ENCODE data around the gene DNAI2.

Gene DNAI2

DNA sequence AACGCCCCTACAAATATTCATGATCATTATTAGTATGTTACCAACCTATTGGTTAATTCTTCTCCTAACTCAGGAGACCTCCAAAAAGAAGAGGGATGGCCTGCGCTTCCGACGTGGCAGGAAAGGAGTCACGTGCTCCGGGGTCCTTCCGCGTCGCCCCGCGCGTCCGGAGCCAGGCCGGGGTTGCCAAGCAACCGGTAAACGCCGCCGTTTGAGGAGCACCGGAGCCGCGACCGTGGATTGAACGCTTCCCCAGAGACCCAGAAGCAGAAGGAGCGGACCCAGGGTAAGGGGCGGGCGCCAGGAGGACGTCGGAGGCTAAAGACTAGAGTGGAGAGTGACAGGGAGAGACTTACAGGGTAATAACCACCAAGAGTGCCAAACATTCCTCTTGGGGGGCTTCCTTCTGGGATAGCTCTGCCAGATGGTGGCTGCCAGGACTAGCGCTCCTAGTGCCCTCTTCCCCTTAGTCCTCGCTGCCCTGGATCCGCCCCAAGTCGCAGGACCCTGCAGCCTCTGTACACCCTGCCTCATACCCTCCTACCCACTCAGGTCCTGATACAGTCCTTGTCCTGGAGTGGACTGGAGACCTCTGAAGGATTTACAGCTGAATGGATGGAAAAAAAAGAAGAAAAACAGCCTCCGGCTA, at the start of gene DNAI2:
TSS of gene DNAI2 (plus strand) at position 175 of the 649 bp plus-strand sequence. CDS start 7,584 bp downstream, outside the sequence.
- DNase-seq (ENCODE audit: low read depth): no peak

GRCh38 chr17:74224959-74225725, 48.9 kb upstream of the DNAI2 start:
- DNase-seq (ENCODE audit: low read depth): no peak

DNA sequence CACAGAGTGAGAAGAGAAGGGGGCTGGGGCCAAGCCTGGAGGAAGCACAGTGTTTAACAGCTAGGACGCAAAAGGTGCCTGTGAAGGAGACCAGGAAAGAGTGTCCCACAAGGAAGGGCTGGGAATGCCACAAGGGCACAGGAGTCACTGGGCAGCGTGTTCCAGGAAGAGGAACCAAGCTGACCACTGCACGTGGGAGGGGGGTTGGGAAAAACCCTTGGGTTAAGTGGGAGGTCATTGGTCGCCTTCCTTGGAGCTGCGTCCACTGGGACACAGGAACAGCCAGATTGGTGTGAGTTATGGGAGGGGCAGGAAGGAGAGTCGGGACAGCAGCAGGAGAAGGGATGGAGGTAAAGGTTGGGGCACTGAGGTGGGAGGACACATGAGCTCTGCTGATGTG, 47.8 kb upstream of the DNAI2 start:
- no peak for DNase-seq (ENCODE audit: low read depth)

GRCh38 chr17:74227271-74228080, 46.6 kb upstream of the DNAI2 start:
- no peak for DNase-seq (ENCODE audit: low read depth)

DNA sequence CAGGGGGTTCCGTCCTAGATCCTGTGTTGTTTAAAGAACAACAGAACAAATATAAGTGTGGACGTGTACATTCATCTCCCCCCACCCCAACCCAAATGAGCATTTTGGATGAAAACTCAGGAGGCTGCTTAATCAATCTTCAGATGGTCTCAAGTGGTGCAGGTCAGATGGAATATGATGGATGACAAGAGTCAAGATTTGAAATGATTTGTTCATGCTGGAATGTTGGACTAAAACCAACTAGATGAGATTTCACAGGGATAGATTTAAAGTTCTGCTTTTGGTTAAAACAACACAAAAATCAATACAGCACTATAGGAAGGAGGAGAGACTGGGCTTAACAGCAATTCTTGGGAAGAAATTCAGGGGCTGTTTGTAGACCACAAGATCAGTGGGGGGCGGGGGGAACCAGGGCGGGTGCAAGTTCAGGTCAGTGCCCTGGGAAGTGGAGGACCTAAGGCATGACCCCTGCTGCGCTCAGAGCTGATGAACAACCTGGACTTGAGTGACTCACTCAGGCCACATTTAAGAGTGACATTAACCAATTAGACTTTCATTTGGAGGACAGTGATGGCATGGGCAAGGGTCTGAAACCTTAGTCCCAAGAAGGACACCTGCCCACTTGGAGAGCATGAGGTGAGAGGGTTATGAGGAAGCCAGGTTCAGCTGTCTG, 45.6 kb upstream of the DNAI2 start:
- no peak for DNase-seq (ENCODE audit: low read depth)

- DNase-seq (ENCODE audit: low read depth): no peak
Measured at GRCh38 chr17:74230896-74231295, 43.1 kb upstream of the DNAI2 start.

- no peak for DNase-seq (ENCODE audit: low read depth)
Measured at GRCh38 chr17:74231928-74232907, 41.8 kb upstream of the DNAI2 start.

- DNase-seq (ENCODE audit: low read depth): no peak
Measured at GRCh38 chr17:74233937-74234336, 40.1 kb upstream of the DNAI2 start.

DNA sequence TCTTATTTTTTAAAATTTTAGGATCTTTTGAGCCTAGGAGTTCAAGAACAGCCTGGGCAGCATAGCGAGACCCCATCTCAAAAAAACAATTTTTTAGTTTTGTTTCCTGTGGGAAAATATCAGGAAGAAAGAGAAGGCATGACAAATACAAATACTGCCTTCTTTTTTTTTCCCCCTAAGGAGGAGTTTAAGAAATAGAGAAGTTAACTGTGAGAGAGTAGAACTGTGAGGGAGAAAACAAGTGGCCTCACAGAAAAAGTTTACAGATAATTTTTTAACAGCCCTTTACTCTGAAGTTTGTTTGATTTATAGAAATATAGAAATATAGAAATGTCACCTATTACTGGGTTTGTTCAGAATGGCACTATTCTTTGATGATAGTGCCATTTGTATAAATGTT, 39.5 kb upstream of the DNAI2 start:
- DNase-seq (ENCODE audit: low read depth): no peak

DNA sequence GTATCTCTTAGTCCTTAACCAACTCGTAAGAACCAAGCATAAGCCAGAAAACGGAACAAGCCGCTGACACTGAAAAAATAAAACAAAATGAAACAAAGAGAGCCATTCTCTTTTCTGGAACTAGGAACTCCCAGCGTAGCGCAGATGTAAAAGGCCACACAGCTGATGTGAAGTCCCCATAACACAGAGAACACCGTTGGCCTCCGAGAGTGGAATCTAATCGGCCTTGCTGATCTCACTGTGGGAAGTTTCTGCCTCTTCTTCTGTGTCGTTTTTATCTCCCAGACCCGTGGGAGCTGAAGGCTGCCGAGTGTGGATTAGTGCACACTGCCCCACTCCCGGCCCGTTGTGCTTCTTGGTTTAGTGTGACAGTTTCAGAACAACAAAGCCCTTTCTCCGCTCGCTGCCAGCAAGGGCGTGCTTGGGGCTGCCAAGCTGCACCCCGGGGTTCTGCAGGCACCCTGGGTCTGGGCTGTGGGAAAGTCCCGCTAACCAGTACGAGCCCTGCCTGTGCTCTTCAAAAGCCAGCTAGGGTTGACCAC, 38.9 kb upstream of the DNAI2 start:
- DNase-seq (ENCODE audit: low read depth): no peak

DNA sequence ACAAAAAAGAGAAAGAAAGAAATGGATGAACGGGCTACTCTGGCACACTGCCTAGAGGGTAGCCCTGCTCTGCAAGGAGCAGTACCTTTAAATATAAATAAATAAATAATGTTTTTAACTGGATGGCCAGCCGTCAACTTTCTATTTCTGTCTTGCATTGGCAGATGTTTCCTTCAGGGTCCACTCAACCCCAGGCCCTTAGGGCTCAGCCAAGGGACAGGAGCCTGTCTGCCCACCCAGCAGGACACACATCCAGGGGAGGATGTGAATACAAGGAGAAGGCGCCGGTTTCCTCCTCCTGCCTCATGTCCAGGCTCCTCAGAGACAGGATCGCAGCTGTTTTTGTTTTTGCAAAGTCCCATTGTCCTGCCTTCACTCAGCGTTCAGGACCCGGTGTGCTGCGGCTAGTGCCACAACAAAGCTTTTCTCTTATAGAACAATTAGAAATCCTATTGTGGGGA, 38.1 kb upstream of the DNAI2 start:
- DNase-seq (ENCODE audit: low read depth): no peak

GRCh38 chr17:74237321-74237720, 36.7 kb upstream of the DNAI2 start:
- no peak for DNase-seq (ENCODE audit: low read depth)

GRCh38 chr17:74239172-74239571, 34.9 kb upstream of the DNAI2 start:
- DNase-seq (ENCODE audit: low read depth): no peak

- no peak for DNase-seq (ENCODE audit: low read depth)
Measured at GRCh38 chr17:74240618-74241205, 33.3 kb upstream of the DNAI2 start.

DNA sequence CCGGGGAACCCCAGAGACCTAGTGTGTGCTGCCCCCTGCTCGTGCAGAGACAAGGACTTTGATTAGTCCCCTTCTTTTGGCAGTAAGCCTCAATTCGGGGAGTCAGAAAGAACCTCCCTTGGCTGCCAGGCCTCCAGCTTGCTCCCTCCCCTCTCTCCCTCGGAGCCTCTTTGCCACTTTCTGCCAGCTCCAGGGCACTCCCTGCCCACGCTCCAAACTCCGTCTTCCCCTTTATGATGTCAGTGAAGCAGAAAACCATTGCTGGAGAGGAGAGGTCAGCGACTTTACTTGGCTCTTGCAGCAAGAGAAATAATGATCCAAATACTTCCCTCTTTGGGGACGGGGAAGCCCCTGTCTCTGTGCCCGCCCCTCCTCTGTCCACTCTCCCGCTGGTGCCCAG, 32.6 kb upstream of the DNAI2 start:
- DNase-seq (ENCODE audit: low read depth): no peak

DNA sequence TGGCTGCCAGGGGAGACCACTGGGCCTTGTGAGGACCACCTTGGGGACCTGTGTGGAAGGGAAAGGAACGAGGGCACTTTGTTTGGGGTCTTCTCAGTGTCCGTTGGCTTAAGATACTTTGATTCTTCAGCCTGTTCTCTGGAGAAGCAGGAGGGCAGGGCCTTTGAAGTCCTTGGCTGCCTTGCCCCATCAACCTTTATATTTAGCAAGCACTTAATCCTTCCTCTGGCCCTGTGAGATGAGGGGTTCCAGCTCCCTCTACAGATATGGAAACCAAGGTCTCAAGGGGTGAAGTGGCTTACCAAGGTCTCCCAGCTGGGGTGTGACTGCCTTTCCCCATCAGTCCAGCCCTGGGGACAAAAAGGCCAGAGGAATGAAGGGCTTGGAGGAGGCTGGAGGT, 32.2 kb upstream of the DNAI2 start:
- no peak for DNase-seq (ENCODE audit: low read depth)

GRCh38 chr17:74243013-74243755, 30.9 kb upstream of the DNAI2 start:
- no peak for DNase-seq (ENCODE audit: low read depth)

- no peak for DNase-seq (ENCODE audit: low read depth)
Measured at GRCh38 chr17:74244128-74244527, 29.9 kb upstream of the DNAI2 start.

- DNase-seq (ENCODE audit: low read depth): no peak
Measured at GRCh38 chr17:74244548-74244947, 29.5 kb upstream of the DNAI2 start.
